Keratinocyte (primary cell): ENCODE results near the gene ATXN7L3.
"Not testable (repeated sequence)": the region's sequence is repeated elsewhere in the genome, so short reads cannot be mapped to it uniquely, and the experiment has no call there.

Source experiments
- CTCF ChIP-seq, 3 experiments: IDR thresholded peaks in 1 of 3; conservative IDR thresholded peaks in 1 of 3; optimal IDR thresholded peaks in 1 of 3; 2 replicates in 2 of 3; 3 replicates in 1 of 3; pipeline versions ENCODE3 to v1.5.1; 2011; ENCODE audit warnings: low read length in 3 of 3, mild to moderate bottlenecking in 3 of 3, moderate library complexity in 2 of 3, control low read depth in 1 of 3, inconsistent platforms in 1 of 3; ENCODE audit not compliant: insufficient read depth in 2 of 3; ENCODE audit errors: extremely low read depth in 1 of 3
- EZH2 ChIP-seq: IDR thresholded peaks from one replicate; pipeline ENCODE4 v1.6.1; 2012; ENCODE audit warnings: inconsistent platforms, mild to moderate bottlenecking, low read length, moderate library complexity

DNA sequence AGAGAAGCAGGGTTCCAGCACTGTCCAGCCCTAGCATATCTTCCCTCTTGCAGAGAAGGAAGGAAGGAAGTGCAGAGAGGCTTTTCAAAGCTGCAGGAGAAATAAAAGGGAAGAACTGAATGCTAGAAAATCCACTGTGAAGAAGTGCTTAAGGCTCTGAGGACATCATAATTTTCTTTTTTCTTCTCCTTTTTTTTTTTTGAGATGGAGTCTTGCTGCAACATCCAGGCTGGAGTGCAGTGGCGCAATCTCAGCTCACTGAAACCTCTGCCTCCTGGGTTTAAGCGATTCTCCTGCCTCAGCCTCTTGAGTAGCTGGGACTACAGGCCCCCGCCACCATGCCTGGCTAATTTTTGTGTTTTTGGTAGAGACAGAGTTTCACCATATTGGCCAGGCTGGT, 50.6 kb downstream of the ATXN7L3 start:
- TF ChIP-seq CTCF (optimal IDR thresholded peaks at IDR 0.05 in 1 of 3, IDR thresholded peaks at IDR 0.05 in 1 of 3, conservative IDR thresholded peaks at IDR 0.05 in 1 of 3; ENCODE audit: extremely low read depth in 1 of 3, insufficient read depth in 2 of 3, low read length in 3 of 3); EZH2: not testable (repeated sequence)
